Type B pancreatic cell (in vitro differentiated cells): Measurements from ENCODE around the gene HAND1. TPM values are rescaled to one million over a fixed set of nuclear protein-coding genes. Genes with fewer than 3 reads are reported as not detected.

Source experiments
- DNase-seq: peaks from one replicate; pipeline ENCODE4 v3.0.0; 2021; ENCODE audit warnings: mixed read lengths; ENCODE audit not compliant: unreplicated experiment; ENCODE audit errors: extremely low spot score
- H3K27ac Mint-ChIP-seq: 2 replicates; pipeline ENCODE4 v1.8.0; 2021; ENCODE audit warnings: mild to moderate bottlenecking, mixed read lengths
- H3K27me3 Mint-ChIP-seq: 2 replicates; pipeline ENCODE4 v1.8.0; 2021; ENCODE audit warnings: mixed read lengths
- H3K36me3 Mint-ChIP-seq: 2 replicates; pipeline ENCODE4 v1.8.0; 2021; ENCODE audit warnings: mixed read lengths
- H3K4me1 Mint-ChIP-seq: one replicate; pipeline ENCODE4 v1.8.0; 2021; ENCODE audit warnings: mixed read lengths; ENCODE audit not compliant: unreplicated experiment
- H3K4me3 Mint-ChIP-seq: 2 replicates; pipeline ENCODE4 v1.8.0; 2021; ENCODE audit warnings: mild to moderate bottlenecking, mixed read lengths
- H3K9me3 Mint-ChIP-seq: 2 replicates; pipeline ENCODE4 v1.8.0; 2021; ENCODE audit warnings: mixed read lengths
- CTCF ChIP-seq: fragments of 200-600 bp; sonication (generic); conservative IDR thresholded peaks from 2 replicates; pipeline ENCODE4 v1.5.0; 2021; ENCODE audit warnings: antibody characterized with exemption, mild to moderate bottlenecking
- total RNA-seq: library from RNA; stranded (reverse); gene quantifications from 2 replicates; pipeline ENCODE4 v1.2.1, GENCODE V29; 2021; ENCODE audit warnings: low replicate concordance

The HAND1 gene
- total RNA-seq, 1 donor from 2014 or later: 2.4 TPM

DNA sequence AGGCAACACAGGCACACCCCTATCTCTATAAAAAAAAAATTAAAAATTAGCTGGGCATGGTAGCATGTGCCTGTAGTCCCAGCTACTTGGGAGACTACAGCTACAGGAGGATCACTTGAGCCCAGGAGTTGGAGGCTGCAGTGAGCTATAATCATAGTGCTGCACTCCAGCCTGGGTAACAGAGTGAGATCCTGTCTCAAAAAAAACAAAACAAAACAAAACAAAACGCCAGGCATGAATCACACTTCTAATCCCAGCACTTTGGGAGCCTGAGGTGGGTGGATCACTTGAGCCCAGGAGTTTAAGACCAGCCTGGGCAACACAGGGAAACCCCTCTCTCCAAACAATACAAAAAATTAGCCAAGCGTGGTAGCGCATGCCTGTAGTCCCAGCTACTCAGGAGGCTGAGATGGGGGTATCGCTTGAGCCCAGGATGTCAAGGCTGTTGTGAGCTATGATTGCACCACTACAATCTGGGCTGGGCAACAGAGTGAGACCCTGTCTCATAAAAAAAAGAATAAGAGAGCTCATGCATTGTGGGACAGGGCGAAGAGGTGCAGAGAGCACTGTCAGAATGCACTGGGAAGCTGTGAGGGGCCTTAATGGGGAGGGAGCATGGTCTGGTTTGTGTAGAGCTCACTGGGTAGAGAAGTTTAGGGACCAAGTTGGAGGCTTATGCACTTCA is 40.6 kb downstream of the HAND1 start:
- no peak for TF ChIP-seq CTCF
- no peaks in the 10 kb centered on the region for H3K27me3 Mint-ChIP-seq
- H3K4me3 Mint-ChIP-seq: no peak overlapping the region
- H3K4me1 Mint-ChIP-seq: no peaks in the 10 kb centered on the region
- no peak for DNase-seq
- H3K36me3 Mint-ChIP-seq: peaks cover 46% of the 10 kb centered on the region
- no peaks in the 10 kb centered on the region for H3K9me3 Mint-ChIP-seq
- no peak overlapping the region for H3K27ac Mint-ChIP-seq

DNA sequence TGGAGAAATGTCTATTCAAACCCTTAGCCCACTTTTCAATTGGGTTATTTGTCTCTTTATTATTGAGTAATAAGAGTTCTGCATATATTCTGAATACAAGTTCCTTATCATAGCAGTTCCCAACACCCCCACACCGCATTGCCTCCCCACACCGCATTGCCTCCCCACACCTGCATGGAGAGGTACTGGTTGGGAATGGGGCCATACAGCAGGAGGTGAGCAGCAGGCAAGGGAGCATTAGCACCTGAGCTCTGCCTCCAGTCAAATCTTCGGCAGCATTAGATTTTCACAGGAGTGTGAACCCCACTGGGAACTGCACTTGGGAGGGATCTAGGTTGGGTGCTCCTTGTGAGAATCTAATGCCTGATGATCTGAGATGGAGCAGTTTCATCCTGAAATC is 42.8 kb downstream of the HAND1 start:
- Mint-ChIP-seq H3K27ac (no peak overlapping the region), H3K4me1 (no peaks in the 10 kb centered on the region), H3K36me3 (peaks cover 32% of the 10 kb centered on the region), H3K27me3 (no peaks in the 10 kb centered on the region), H3K9me3 (no peaks in the 10 kb centered on the region), H3K4me3 (no peak overlapping the region)
- no peak for DNase-seq
- TF ChIP-seq CTCF: no peak

DNA sequence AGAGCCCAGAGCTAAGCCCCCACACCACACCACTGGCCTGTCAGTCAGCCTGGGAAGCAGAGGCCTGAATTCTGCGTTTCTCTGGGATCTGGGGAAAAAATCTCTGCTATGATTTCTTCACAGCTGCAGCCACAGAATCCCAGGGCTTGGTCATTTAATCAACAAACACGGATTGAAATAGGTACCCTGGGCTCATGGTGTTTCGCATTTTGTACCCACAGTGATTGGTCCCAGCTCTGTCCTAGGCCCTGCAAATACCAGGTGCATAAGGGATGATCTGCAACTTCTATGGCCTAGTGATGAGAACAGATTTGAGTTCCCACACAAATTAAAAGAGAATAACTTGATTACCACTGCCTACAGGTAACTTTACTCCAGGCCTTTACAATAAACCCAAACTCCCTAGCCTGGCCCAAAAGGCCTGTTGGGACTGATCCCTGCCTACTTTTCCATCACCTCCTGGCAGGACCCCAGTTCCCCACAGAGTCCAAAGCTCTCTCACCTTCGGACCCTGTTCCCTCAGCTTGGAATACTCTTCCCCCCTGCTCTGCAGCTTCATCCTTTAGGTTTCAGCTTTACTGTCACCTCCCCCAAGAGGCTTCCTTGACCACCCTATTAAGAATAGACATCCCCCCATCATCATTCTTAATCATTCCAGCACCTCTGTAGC is 46.9 kb downstream of the HAND1 start:
- no peak for DNase-seq
- Mint-ChIP-seq H3K4me1 (no peaks in the 10 kb centered on the region), H3K4me3 (no peak overlapping the region), H3K27me3 (no peaks in the 10 kb centered on the region), H3K36me3 (peaks cover 19% of the 10 kb centered on the region), H3K27ac (no peak overlapping the region), H3K9me3 (no peaks in the 10 kb centered on the region)
- no peak for TF ChIP-seq CTCF

- Mint-ChIP-seq H3K36me3 (peaks cover 15% of the 10 kb centered on the region), H3K27me3 (no peaks in the 10 kb centered on the region)
- no peak for TF ChIP-seq CTCF
Observed at GRCh38 chr5:154430466-154430865, 47.6 kb downstream of the HAND1 start.

GRCh38 chr5:154429341-154429740 is 48.7 kb downstream of the HAND1 start:
- no peak overlapping the region for H3K27ac Mint-ChIP-seq
- no peaks in the 10 kb centered on the region for H3K4me1 Mint-ChIP-seq
- DNase-seq: no peak
- no peak overlapping the region for H3K4me3 Mint-ChIP-seq
- peaks cover 13% of the 10 kb centered on the region for H3K36me3 Mint-ChIP-seq
- no peaks in the 10 kb centered on the region for H3K27me3 Mint-ChIP-seq
- H3K9me3 Mint-ChIP-seq: no peaks in the 10 kb centered on the region
- TF ChIP-seq CTCF: no peak

More at GRCh38 chr5:154430466-154430865, 47.6 kb downstream of the HAND1 start:
- Mint-ChIP-seq H3K9me3 (no peaks in the 10 kb centered on the region), H3K27ac (no peak overlapping the region), H3K4me3 (no peak overlapping the region), H3K4me1 (no peaks in the 10 kb centered on the region)
- DNase-seq: no peak
